ENCODE data around the gene L3MBTL2.

Gene L3MBTL2

DNA sequence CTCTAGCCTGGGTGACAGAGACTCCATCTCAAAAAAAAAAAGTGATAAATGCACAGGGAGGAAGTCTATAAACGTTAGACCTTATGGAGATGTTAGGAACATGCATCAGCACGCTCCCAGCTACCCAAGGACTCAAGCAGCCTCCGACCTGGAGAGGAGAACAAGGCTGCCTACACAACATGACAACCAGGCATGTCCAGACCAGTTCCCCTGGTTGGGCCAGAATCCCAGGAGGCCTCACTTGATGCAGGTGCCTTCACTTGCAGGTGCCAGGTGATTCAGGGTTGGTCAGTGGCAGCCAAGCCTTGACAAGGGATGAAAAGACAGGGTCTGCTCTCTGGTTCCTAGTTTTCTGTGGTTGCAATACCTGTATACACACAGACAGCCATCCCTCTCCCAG, 75.0 kb downstream of the L3MBTL2 start:
- no peak for DNase-seq

- no peak for DNase-seq
Measured at GRCh38 chr22:41280854-41281253, 75.7 kb downstream of the L3MBTL2 start.
